OCI-LY3 (cell line): Measurements from ENCODE around the gene DDN.

Experiments
- EZH2phosphoT487 ChIP-seq: fragments of 200-600 bp; shearing (Covaris generic); IDR thresholded peaks from 2 replicates; pipeline ENCODE4 v1.6.1; 2018; ENCODE audit warnings: antibody characterized with exemption, mixed run types, low read depth
- TF ChIP-seq, protein P1 (sequence below): fragments of 200-600, 300-600 bp; sonication (generic); IDR thresholded peaks from 2 replicates; pipeline ENCODE4 v1.5.1; 2014; ENCODE audit warnings: antibody characterized with exemption, low read length, low read depth

DNA sequence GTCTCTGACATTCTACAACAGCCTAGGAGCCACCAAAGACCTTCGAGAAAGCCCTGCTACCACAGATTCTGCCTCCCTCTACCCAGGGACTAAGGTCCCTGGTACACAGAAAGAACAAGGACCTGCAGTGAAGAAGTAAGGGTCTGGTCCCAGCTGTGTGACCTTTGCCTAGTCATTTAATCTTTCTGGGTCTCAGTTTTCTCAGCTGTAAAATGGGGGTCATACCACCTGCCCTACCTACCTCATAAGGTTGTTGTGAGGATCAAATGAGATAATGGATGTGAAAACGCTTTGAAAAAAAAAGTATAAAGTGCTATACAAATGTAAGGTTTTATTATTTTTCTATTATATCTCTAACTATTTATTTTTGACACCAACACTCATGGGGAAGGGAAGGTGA is 24.6 kb upstream of the DDN start:
- TF ChIP-seq, protein P1, sequence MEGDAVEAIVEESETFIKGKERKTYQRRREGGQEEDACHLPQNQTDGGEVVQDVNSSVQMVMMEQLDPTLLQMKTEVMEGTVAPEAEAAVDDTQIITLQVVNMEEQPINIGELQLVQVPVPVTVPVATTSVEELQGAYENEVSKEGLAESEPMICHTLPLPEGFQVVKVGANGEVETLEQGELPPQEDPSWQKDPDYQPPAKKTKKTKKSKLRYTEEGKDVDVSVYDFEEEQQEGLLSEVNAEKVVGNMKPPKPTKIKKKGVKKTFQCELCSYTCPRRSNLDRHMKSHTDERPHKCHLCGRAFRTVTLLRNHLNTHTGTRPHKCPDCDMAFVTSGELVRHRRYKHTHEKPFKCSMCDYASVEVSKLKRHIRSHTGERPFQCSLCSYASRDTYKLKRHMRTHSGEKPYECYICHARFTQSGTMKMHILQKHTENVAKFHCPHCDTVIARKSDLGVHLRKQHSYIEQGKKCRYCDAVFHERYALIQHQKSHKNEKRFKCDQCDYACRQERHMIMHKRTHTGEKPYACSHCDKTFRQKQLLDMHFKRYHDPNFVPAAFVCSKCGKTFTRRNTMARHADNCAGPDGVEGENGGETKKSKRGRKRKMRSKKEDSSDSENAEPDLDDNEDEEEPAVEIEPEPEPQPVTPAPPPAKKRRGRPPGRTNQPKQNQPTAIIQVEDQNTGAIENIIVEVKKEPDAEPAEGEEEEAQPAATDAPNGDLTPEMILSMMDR: no peak
- no peak for TF ChIP-seq EZH2phosphoT487
